HepG2 (cell line): ENCODE data around the gene CCL18. TPM values are rescaled to one million over a fixed set of nuclear protein-coding genes. Genes with fewer than 3 reads are reported as not detected.
"Not testable (repeated sequence)": the region's sequence is repeated elsewhere in the genome, so short reads cannot be mapped to it uniquely, and the experiment has no call there.

Source experiments
- ATAC-seq: fragments of 200-7000 bp; cut with Tn5 transposase; 3 replicates; pipeline ENCODE4 v1.9.1; 2020; ENCODE audit warnings: mild to moderate bottlenecking, moderate library complexity
- BruUV-seq: library from RNA; stranded (reverse); fragments of 400-500 nt; replicated peaks from 2 replicates; lab custom pipeline; 2021; lab: Mats Ljungman, UMichigan
- CTCF ChIA-PET: fragments of 300-600 bp; formaldehyde crosslinking; extraction: SDS; loops from one replicate; lab custom pipeline; 2021; ENCODE audit warnings: low total read pairs, inconsistent platforms, low intra/inter-chr PET ratio; lab: Yijun Ruan, JAX
- POLR2A ChIA-PET: fragments of 350-600 bp; sonication (Branson Sonifier 250); formaldehyde crosslinking; loops from one replicate; lab custom pipeline; 2020; ENCODE audit warnings: antibody characterized with exemption, inconsistent platforms; lab: Yijun Ruan, JAX
- DNase-seq: peaks from one replicate; pipeline ENCODE4 v3.0.0-alpha.2; 2015; ENCODE audit warnings: low spot score
- FAIRE-seq: peaks from 3 replicates; lab custom pipeline; 2011; peaks lifted over from hg19 to GRCh38; lab: Jason Lieb, UNC
- H2AFZ ChIP-seq: one replicate; pipeline ENCODE4 v1.6.1; 2011; ENCODE audit warnings: low read length, inconsistent platforms
- H3K27ac ChIP-seq: fragments of 300-600 bp; 3 replicates; pipeline ENCODE4 v1.8.0; 2011; ENCODE audit warnings: mixed run types, mild to moderate bottlenecking, mixed read lengths, low read length, inconsistent platforms; ENCODE audit not compliant: insufficient read depth; ENCODE audit errors: extremely low read length
- H3K27me3 ChIP-seq, 2 experiments: fragments of 200-600 bp in 1 of 2; 2 replicates in 1 of 2; 3 replicates in 1 of 2; pipeline versions ENCODE4 v1.6.0 to v1.8.0; 2011; ENCODE audit warnings: low read length in 2 of 2, mild to moderate bottlenecking in 2 of 2, moderate library complexity in 2 of 2, inconsistent platforms in 1 of 2; ENCODE audit not compliant: insufficient read depth in 2 of 2, control insufficient read depth in 1 of 2
- H3K36me3 ChIP-seq, 2 experiments: fragments of 200-600 bp in 1 of 2; replicated peaks in 1 of 2; 2 replicates in 1 of 2; 3 replicates in 1 of 2; pipeline versions ENCODE4 v1.5.1 to v1.8.0; 2011; ENCODE audit warnings: low read length in 2 of 2, inconsistent platforms in 1 of 2; ENCODE audit not compliant: insufficient read depth in 2 of 2, control insufficient read depth in 1 of 2
- H3K4me1 ChIP-seq: 2 replicates; pipeline ENCODE4 v1.5.1; 2012; ENCODE audit warnings: low read length, inconsistent platforms; ENCODE audit not compliant: insufficient read depth
- H3K4me2 ChIP-seq: 2 replicates; pipeline ENCODE4 v1.6.0; 2011; ENCODE audit warnings: low read depth, low read length, inconsistent platforms
- H3K4me3 ChIP-seq, 3 experiments: fragments of 200-600 bp in 1 of 3; sonication (generic), shearing (Covaris generic) in 1 of 3; replicated peaks in 1 of 3; 2 replicates each; pipeline ENCODE4 v1.5.1; 2011 to 2016; ENCODE audit warnings: low read length in 3 of 3, inconsistent platforms in 2 of 3, low read depth in 2 of 3, mild to moderate bottlenecking in 2 of 3, control low read depth in 1 of 3, mixed read lengths in 1 of 3; ENCODE audit not compliant: insufficient read depth in 1 of 3
- H3K79me2 ChIP-seq: one replicate; pipeline ENCODE4 v1.6.1; 2011; ENCODE audit warnings: low read length, inconsistent platforms; ENCODE audit not compliant: insufficient read depth
- H3K9ac ChIP-seq: 2 replicates; pipeline ENCODE4 v1.6.0; 2011; ENCODE audit warnings: mild to moderate bottlenecking, low read depth, low read length, inconsistent platforms; ENCODE audit not compliant: insufficient read depth
- H3K9me3 ChIP-seq: 2 replicates; pipeline ENCODE4 v1.5.1; 2012; ENCODE audit warnings: mild to moderate bottlenecking, low read length
- H4K20me1 ChIP-seq: 2 replicates; pipeline ENCODE4 v1.6.0; 2011; ENCODE audit warnings: inconsistent platforms, mild to moderate bottlenecking, low read length, moderate library complexity; ENCODE audit not compliant: insufficient read depth
- AGO1 ChIP-seq: fragments of 200-400 bp; formaldehyde crosslinking; IDR thresholded peaks from 2 replicates; pipeline ENCODE4 v1.6.1; 2017; ENCODE audit warnings: mild to moderate bottlenecking, low read depth, low read length, moderate library complexity; ENCODE audit not compliant: poor library complexity, severe bottlenecking
- CEBPB ChIP-seq: IDR thresholded peaks from 2 replicates; pipeline ENCODE4 v1.6.1; 2011; ENCODE audit warnings: low read depth, low read length, improper control_type of control experiment, borderline replicate concordance
- CEBPG ChIP-seq: IDR thresholded peaks from 2 replicates; pipeline ENCODE4 v1.6.1; 2016
- MTA1 ChIP-seq: sonication (generic); formaldehyde crosslinking; IDR thresholded peaks from 2 replicates; pipeline ENCODE4 v1.4.0; 2020; ENCODE audit warnings: missing genetic modification reagents, mild to moderate bottlenecking, borderline replicate concordance
- POLR2AphosphoS2 ChIP-seq: IDR thresholded peaks from 2 replicates; pipeline ENCODE4 v1.6.1; 2011; ENCODE audit warnings: low read depth, low read length, improper control_type of control experiment
- RFXAP ChIP-seq: sonication (generic); formaldehyde crosslinking; IDR thresholded peaks from 2 replicates; pipeline ENCODE4 v1.4.0; 2020; ENCODE audit warnings: missing genetic modification reagents, borderline replicate concordance
- SP140L ChIP-seq: sonication (generic); formaldehyde crosslinking; IDR thresholded peaks from 2 replicates; pipeline ENCODE4 v1.4.0; 2020; ENCODE audit warnings: missing genetic modification reagents, borderline replicate concordance
- SRF ChIP-seq: IDR thresholded peaks from 2 replicates; pipeline ENCODE4 v1.6.1; 2011; ENCODE audit warnings: mild to moderate bottlenecking, low read depth, low read length, moderate library complexity
- TOPORS ChIP-seq: sonication (generic); formaldehyde crosslinking; IDR thresholded peaks from 2 replicates; pipeline ENCODE4 v1.8.0; 2023; ENCODE audit warnings: mild to moderate bottlenecking, missing genetic modification reagents
- ZNF326 ChIP-seq: sonication (generic); formaldehyde crosslinking; IDR thresholded peaks from 2 replicates; pipeline ENCODE4 v1.4.0; 2020; ENCODE audit warnings: missing genetic modification reagents, borderline replicate concordance
- WGBS: methylation state at CpG from one replicate; pipeline ENCODE4 v1.1.6; 2017; ENCODE audit warnings: low lambda C conversion rate; 5-methylcytosine and 5-hydroxymethylcytosine counted together
- in situ Hi-C: cut with HindIII; loops from 2 replicates; pipeline ENCODE4 v1.10.0; 2017; ENCODE audit warnings: low pct_unique_long_range_greater_than_20kb; ENCODE audit not compliant: extremely low pct_ligation_motif_present
- intact Hi-C: fragments of 100-400 bp; cut with micrococcal nuclease; formaldehyde crosslinking; loops from one replicate; pipeline ENCODE4 v1.10.0; 2022; ENCODE audit not compliant: unreplicated experiment
- polyA plus RNA-seq, 8 experiments: library from polyadenylated mRNA; depleted of rRNA in 3 of 8; stranded (reverse) in 7 of 8; unstranded in 1 of 8; fragments of >200 nt; fragmentation: Illumina TruSeq in 4 of 8; extraction: Trizol in 4 of 8; gene quantifications; 2 replicates each; pipeline versions ENCODE4 v1.2.1 to v1.2.3, GENCODE V29; 2011 to 2016; ENCODE audit warnings: low read depth in 4 of 8, missing spikeins in 1 of 8, mixed read lengths in 1 of 8; ENCODE audit not compliant: insufficient read depth in 1 of 8
- total RNA-seq, 5 experiments: library from RNA; depleted of rRNA; stranded (reverse); fragments of >200 nt; fragmentation: Illumina TruSeq; extraction: Trizol; gene quantifications; 2 replicates each; pipeline ENCODE4 v1.2.3, GENCODE V29; 2016; ENCODE audit warnings: low read depth in 1 of 5

CCL18 gene
- total and polyA plus RNA-seq, 2 of the 13 experiments (the other 11 are each of a cell fraction or from before 2014, with no cell fraction given), result not detected

GRCh38 chr17:36082482-36083120 lies 18.5 kb downstream of the CCL18 start:
- H3K4me2 ChIP-seq, DNase-seq, BruUV-seq, H2AFZ ChIP-seq, ATAC-seq, CTCF ChIA-PET, H4K20me1 ChIP-seq, POLR2A ChIA-PET, H3K27ac ChIP-seq, H3K79me2 ChIP-seq, intact Hi-C loops, H3K9me3 ChIP-seq, FAIRE-seq, H3K4me1 ChIP-seq, H3K4me3 ChIP-seq, H3K9ac ChIP-seq, H3K36me3 ChIP-seq, H3K27me3 ChIP-seq: not testable (repeated sequence)
- in situ Hi-C loops, result loop anchor here (5.0 kb wide), 1 partner anchor 110 kb away; no protein-coding TSS in a partner anchor
- 30% methylated on average over 8 of the region's 8 CpGs for WGBS

- H3K79me2 ChIP-seq, H3K36me3 ChIP-seq, H2AFZ ChIP-seq, H3K4me1 ChIP-seq, H3K9me3 ChIP-seq, H3K27ac ChIP-seq, CTCF ChIA-PET, DNase-seq, H4K20me1 ChIP-seq, ATAC-seq, FAIRE-seq, POLR2A ChIA-PET, intact Hi-C loops, H3K9ac ChIP-seq, H3K4me2 ChIP-seq, BruUV-seq, H3K27me3 ChIP-seq, H3K4me3 ChIP-seq: not testable (repeated sequence)
- in situ Hi-C loops, result loop anchor here (5.0 kb wide), 1 partner anchor 109 kb away; no protein-coding TSS in a partner anchor
- WGBS, result 1% methylated on average over 2 of the region's 2 CpGs
Observed at GRCh38 chr17:36083691-36084090, 19.6 kb downstream of the CCL18 start.

DNA sequence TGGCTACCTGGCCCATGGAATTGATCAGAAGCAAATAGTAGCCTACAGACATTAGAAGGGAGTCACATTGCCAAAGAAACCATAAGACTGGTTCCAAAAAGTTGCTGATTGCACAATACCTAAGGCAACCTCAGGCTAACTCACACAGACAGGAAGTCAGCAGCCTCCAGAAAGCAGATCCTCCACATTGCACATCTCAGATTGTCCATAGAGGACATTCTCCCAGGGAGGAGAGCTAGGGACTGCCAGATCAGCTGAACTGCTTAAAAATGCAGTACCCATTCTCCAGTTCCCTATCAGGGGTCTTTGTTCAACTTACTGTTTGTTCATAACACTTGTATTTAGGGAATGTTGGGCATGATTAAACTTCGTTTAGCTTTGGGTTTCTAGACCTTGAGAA lies 21.7 kb downstream of the CCL18 start:
- Histone ChIP-seq H3K4me3 (no peak overlapping the region), H2AFZ (no peak overlapping the region), H3K36me3 (no peaks in the 10 kb centered on the region), H4K20me1 (no peaks in the 10 kb centered on the region), H3K4me1 (peaks cover 6% of the 10 kb centered on the region; the same call in 1 of the 2 replicates), H3K4me2 (no peak overlapping the region), H3K79me2 (no peaks in the 10 kb centered on the region), H3K27me3 (no peaks in the 10 kb centered on the region), H3K9me3 (no peaks in the 10 kb centered on the region), H3K9ac (no peak overlapping the region), H3K27ac (no peak overlapping the region)
- intact Hi-C loops, result no loop called here
- CTCF ChIA-PET, result no interaction called here
- 0% methylated on average over 1 of the region's 1 CpG for WGBS
- FAIRE-seq, result no peak
- DNase-seq, result no peak
- in situ Hi-C loops, result no loop called here
- no TSS peak for BruUV-seq
- POLR2A ChIA-PET, result no interaction called here
- no peak for TF ChIP-seq ZNF326
- TF ChIP-seq SRF, result no peak
- TF ChIP-seq POLR2AphosphoS2, result no peak
- TF ChIP-seq CEBPB, result peak; percentile 70
- no peak for TF ChIP-seq TOPORS (CRISPR knock-in tag)
- no peak for TF ChIP-seq SP140L (CRISPR knock-in tag)
- TF ChIP-seq MTA1 (CRISPR knock-in tag), result no peak
- TF ChIP-seq CEBPG (CRISPR knock-in tag), result 0 out of 2 replicates have a peak, but pooled peaks have one; percentile 19
- TF ChIP-seq RFXAP (CRISPR knock-in tag), result no peak
- TF ChIP-seq AGO1, result no peak
- no peak for ATAC-seq
